DMS114 treated with DMSO at 0.1 percent for 48 hours (cell line): ENCODE data around the gene CRYGN.

Experiments
- DNase-seq: peaks from one replicate; lab custom pipeline; 2025; ENCODE audit not compliant: unreplicated experiment; lab: John Stamatoyannopoulos, UW

The CRYGN gene

GRCh38 chr7:151408839-151409666 is 30.9 kb downstream of the CRYGN start:
- DNase-seq = no peak

GRCh38 chr7:151408498-151408838 is 31.5 kb downstream of the CRYGN start:
- no peak for DNase-seq

GRCh38 chr7:151406886-151407583 is 32.9 kb downstream of the CRYGN start:
- DNase-seq = no peak

GRCh38 chr7:151406051-151406875 is 33.7 kb downstream of the CRYGN start:
- DNase-seq = no peak

- no peak for DNase-seq
These were observed 34.4 kb downstream of the CRYGN start for GRCh38 chr7:151405588-151405987.

GRCh38 chr7:151405056-151405455 is 34.9 kb downstream of the CRYGN start:
- DNase-seq = no peak

- DNase-seq = no peak
These were observed 35.5 kb downstream of the CRYGN start for GRCh38 chr7:151404216-151405011.

GRCh38 chr7:151403764-151404163 is 36.2 kb downstream of the CRYGN start:
- DNase-seq = no peak

- DNase-seq = no peak
These were observed 37.7 kb downstream of the CRYGN start for GRCh38 chr7:151402029-151402835.

GRCh38 chr7:151400626-151401315 is 39.2 kb downstream of the CRYGN start:
- DNase-seq = no peak

- DNase-seq = no peak
These were observed 40.0 kb downstream of the CRYGN start for GRCh38 chr7:151399906-151400305.

GRCh38 chr7:151399305-151399601 is 40.7 kb downstream of the CRYGN start:
- DNase-seq = no peak

GRCh38 chr7:151398446-151399304 is 41.3 kb downstream of the CRYGN start:
- DNase-seq = no peak

GRCh38 chr7:151397026-151397425 is 42.9 kb downstream of the CRYGN start:
- no peak for DNase-seq

GRCh38 chr7:151396328-151396970 is 43.5 kb downstream of the CRYGN start:
- DNase-seq = no peak

GRCh38 chr7:151395036-151395367 is 44.9 kb downstream of the CRYGN start:
- DNase-seq = no peak

- no peak for DNase-seq
These were observed 45.6 kb downstream of the CRYGN start for GRCh38 chr7:151394076-151395035.
